GM12872 (cell line): ENCODE data around the gene LEMD3.

Experiments
- TF ChIP-seq, protein P1 (sequence below): IDR thresholded peaks from 3 replicates; pipeline ENCODE4 v1.5.1; 2011; ENCODE audit warnings: low read depth, mild to moderate bottlenecking, low read length, moderate library complexity; ENCODE audit not compliant: insufficient read depth

The LEMD3 gene

DNA sequence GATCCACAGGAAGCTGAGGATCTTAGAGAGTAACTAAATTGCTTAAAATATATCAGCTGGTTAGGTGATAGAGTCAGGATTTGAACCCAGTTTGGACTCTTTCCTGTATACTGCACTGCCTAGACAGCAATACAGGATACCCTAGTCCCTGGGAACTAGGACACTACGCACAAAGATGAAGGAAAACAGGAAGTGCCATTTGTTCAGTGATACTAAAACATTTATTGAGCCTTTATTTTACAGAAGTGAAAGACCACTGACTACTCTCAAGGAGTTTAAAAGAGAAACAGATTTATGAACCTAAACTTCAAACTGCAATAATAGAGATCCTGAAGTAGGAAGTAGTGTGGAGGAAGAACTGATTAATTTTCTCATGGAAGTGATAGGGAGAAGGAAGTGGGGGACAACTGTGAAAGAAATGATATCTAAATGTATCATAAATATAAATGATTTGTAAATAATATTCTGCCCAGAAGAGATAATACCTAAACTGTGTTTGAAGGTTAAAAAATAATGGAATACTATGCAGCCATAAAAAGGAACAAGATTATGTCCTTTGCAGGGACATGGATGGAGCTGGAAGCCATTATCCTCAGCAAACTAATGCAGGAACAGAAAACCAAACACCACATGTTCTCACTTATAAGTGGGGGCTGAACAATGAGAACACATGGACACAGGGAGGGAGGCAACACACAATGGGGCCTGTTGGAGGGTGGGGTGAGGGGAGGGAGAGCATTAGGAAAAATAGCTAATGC lies 127.3 kb downstream of the LEMD3 start:
- TF ChIP-seq, protein P1, sequence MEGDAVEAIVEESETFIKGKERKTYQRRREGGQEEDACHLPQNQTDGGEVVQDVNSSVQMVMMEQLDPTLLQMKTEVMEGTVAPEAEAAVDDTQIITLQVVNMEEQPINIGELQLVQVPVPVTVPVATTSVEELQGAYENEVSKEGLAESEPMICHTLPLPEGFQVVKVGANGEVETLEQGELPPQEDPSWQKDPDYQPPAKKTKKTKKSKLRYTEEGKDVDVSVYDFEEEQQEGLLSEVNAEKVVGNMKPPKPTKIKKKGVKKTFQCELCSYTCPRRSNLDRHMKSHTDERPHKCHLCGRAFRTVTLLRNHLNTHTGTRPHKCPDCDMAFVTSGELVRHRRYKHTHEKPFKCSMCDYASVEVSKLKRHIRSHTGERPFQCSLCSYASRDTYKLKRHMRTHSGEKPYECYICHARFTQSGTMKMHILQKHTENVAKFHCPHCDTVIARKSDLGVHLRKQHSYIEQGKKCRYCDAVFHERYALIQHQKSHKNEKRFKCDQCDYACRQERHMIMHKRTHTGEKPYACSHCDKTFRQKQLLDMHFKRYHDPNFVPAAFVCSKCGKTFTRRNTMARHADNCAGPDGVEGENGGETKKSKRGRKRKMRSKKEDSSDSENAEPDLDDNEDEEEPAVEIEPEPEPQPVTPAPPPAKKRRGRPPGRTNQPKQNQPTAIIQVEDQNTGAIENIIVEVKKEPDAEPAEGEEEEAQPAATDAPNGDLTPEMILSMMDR = no peak
